GM21526 (cell line): ENCODE measurements around the gene CNBP.
"Not testable (repeated sequence)": the region's sequence is repeated elsewhere in the genome, so short reads cannot be mapped to it uniquely, and the experiment has no call there.

Source experiments
- ATAC-seq: cut with Tn5 transposase; IDR thresholded peaks from one replicate; pipeline ENCODE4 v1.9.1; 2021; ENCODE audit warnings: moderate library complexity; ENCODE audit not compliant: unreplicated experiment, low FRiP score

CNBP gene

GRCh38 chr3:129185783-129186182 is 2.1 kb upstream of the CNBP start:
- no peak for ATAC-seq

- not testable (repeated sequence) for ATAC-seq
Measured at GRCh38 chr3:129184784-129185542, 1.3 kb upstream of the CNBP start.

GRCh38 chr3:129184396-129184657 is 631 bp upstream of the CNBP start:
- ATAC-seq: no peak

- no peak for ATAC-seq
Measured at GRCh38 chr3:129182390-129183185, 1.1 kb downstream of the CNBP start.

GRCh38 chr3:129181819-129182218 is 1.9 kb downstream of the CNBP start:
- no peak for ATAC-seq

GRCh38 chr3:129180461-129180860 is 3.2 kb downstream of the CNBP start:
- ATAC-seq: no peak

GRCh38 chr3:129176051-129176450 is 7.6 kb downstream of the CNBP start:
- no peak for ATAC-seq

GRCh38 chr3:129173725-129174124 is 10.0 kb downstream of the CNBP start:
- ATAC-seq: no peak

GRCh38 chr3:129173206-129173605 is 10.5 kb downstream of the CNBP start:
- no peak for ATAC-seq

- no peak for ATAC-seq
Measured at GRCh38 chr3:129166579-129167332, 16.9 kb downstream of the CNBP start.

- not testable (repeated sequence) for ATAC-seq
Measured at GRCh38 chr3:129165594-129165993, 18.1 kb downstream of the CNBP start.

GRCh38 chr3:129164500-129164899 is 19.2 kb downstream of the CNBP start:
- ATAC-seq: no peak

GRCh38 chr3:129162729-129163579 is 20.7 kb downstream of the CNBP start:
- ATAC-seq: no peak

GRCh38 chr3:129161860-129162271 is 21.8 kb downstream of the CNBP start:
- peak; percentile 8 for ATAC-seq

- ATAC-seq: peak; percentile 69
Measured at GRCh38 chr3:129160891-129161859, 22.5 kb downstream of the CNBP start, which contains the start of gene ISY1. Gene ISY1, minus strand, starts transcription at chr3:129161063. Its CDS starts 88 bp downstream, at chr3:129160975.

GRCh38 chr3:129144786-129145185 is 38.9 kb downstream of the CNBP start:
- no peak for ATAC-seq

GRCh38 chr3:129141011-129141410 is 42.7 kb downstream of the CNBP start:
- not testable (repeated sequence) for ATAC-seq

GRCh38 chr3:129139911-129140310 is 43.8 kb downstream of the CNBP start:
- ATAC-seq: no peak

GRCh38 chr3:129136275-129136674 is 47.4 kb downstream of the CNBP start:
- ATAC-seq: not testable (repeated sequence)
